Glutamatergic neuron (in vitro differentiated cells): ENCODE results near the gene NEK6. TPM values are rescaled to one million over a fixed set of nuclear protein-coding genes. Genes with fewer than 3 reads are reported as not detected.

Experiments used
- DNase-seq: peaks from one replicate; pipeline ENCODE4 v3.0.0; 2022
- H3K27ac Mint-ChIP-seq: one replicate; pipeline ENCODE4 v1.8.0; 2020; ENCODE audit warnings: mild to moderate bottlenecking, mixed read lengths, inconsistent platforms; ENCODE audit not compliant: unreplicated experiment
- H3K27me3 Mint-ChIP-seq: one replicate; pipeline ENCODE4 v1.8.0; 2020; ENCODE audit warnings: mild to moderate bottlenecking, moderate library complexity, mixed read lengths, inconsistent platforms; ENCODE audit not compliant: unreplicated experiment
- H3K36me3 Mint-ChIP-seq: one replicate; pipeline ENCODE4 v1.8.0; 2020; ENCODE audit warnings: mild to moderate bottlenecking, mixed read lengths, inconsistent platforms; ENCODE audit not compliant: unreplicated experiment
- H3K4me1 Mint-ChIP-seq: one replicate; pipeline ENCODE4 v1.8.0; 2020; ENCODE audit warnings: mild to moderate bottlenecking, low read depth, mixed read lengths, inconsistent platforms; ENCODE audit not compliant: unreplicated experiment
- H3K4me3 Mint-ChIP-seq: one replicate; pipeline ENCODE4 v1.8.0; 2020; ENCODE audit warnings: mild to moderate bottlenecking, mixed read lengths, inconsistent platforms; ENCODE audit not compliant: unreplicated experiment
- H3K9me3 Mint-ChIP-seq: one replicate; pipeline ENCODE4 v1.8.0; 2020; ENCODE audit warnings: mild to moderate bottlenecking, moderate library complexity, mixed read lengths, inconsistent platforms; ENCODE audit not compliant: unreplicated experiment
- total RNA-seq: library from RNA; stranded (reverse); fragmentation: NEBNext Ultra II Directional; extraction: Animal tissue kit (Norgen Biotek cat#: 25700); gene quantifications from one replicate; pipeline ENCODE4 v1.2.1, GENCODE V29; 2021; ENCODE audit not compliant: unreplicated experiment
- TF ChIP-seq, protein P1 (sequence below): fragments of 200-600 bp; sonication (generic); IDR thresholded peaks from one replicate; pipeline ENCODE4 v1.5.0; 2021; ENCODE audit not compliant: partially characterized antibody, unreplicated experiment

The NEK6 gene
- total RNA-seq, 1 donor from 2014 or later = 5.4 TPM

DNA sequence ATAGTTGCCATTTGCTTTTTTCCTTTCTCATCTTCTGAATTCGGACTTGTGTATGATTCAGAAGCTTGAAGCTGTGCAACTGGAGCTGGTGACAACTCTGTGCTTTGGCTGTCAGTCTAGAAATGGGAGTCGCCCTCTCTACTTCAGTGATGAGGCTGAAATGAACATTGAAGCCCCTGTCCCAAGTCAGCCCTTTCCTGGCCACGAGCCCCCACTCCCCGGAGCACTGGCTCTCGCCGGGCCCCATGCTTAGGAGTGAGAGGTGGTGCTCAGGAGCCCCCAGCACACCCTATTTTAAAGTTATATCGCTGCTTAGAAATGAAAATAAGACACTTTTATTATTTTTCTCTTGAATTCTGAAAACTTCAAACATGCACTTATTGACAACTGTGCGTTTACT lies 91.5 kb downstream of the NEK6 start:
- Mint-ChIP-seq H3K4me3 (no peak overlapping the region), H3K27ac (no peak overlapping the region), H3K27me3 (peaks cover 5% of the 10 kb centered on the region), H3K9me3 (peaks cover 16% of the 10 kb centered on the region), H3K36me3 (no peaks in the 10 kb centered on the region), H3K4me1 (peaks cover 34% of the 10 kb centered on the region)
- TF ChIP-seq, protein P1, sequence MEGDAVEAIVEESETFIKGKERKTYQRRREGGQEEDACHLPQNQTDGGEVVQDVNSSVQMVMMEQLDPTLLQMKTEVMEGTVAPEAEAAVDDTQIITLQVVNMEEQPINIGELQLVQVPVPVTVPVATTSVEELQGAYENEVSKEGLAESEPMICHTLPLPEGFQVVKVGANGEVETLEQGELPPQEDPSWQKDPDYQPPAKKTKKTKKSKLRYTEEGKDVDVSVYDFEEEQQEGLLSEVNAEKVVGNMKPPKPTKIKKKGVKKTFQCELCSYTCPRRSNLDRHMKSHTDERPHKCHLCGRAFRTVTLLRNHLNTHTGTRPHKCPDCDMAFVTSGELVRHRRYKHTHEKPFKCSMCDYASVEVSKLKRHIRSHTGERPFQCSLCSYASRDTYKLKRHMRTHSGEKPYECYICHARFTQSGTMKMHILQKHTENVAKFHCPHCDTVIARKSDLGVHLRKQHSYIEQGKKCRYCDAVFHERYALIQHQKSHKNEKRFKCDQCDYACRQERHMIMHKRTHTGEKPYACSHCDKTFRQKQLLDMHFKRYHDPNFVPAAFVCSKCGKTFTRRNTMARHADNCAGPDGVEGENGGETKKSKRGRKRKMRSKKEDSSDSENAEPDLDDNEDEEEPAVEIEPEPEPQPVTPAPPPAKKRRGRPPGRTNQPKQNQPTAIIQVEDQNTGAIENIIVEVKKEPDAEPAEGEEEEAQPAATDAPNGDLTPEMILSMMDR = no peak
- no peak for DNase-seq

DNA sequence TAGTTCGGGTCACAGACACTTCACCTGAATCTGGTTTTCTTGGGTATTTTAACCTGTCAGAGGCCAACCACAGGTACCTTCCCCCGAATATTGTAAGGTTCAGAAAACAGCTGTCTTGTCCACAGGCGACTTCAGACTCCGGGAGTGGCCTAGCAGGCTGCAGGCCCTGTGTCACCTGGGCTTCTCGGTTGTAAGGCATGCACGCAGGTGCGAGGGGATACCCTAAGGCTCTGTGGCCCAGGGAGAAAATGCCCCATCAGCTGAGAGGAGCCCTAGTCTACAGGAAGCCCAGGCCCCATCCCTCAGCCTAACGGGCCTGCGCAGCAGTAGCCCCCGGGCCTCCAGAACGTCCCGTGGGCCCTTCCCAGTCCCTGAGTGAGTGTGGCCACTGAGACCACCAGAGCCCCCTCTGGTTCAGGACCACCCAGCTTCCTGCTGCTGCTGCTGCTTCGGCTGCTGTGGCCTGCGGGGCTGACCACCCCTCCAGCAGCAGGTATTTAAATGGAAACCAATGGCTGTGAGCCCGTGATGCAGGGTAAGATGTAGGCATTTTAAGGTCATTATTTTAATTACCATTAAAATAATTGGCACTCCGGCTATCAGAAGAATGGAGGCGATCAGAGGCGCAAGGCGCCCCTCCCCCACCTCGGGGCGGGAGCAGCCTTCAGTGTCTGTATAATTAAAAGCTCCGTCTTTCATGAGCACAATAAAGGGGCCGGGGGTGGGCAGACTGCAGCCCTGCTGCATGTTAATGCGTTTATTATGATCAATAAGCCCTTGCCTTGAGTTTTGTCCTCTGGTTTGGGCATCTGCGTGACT lies 92.1 kb downstream of the NEK6 start:
- peaks cover 16% of the 10 kb centered on the region for H3K9me3 Mint-ChIP-seq
- peaks cover 37% of the 10 kb centered on the region for H3K4me1 Mint-ChIP-seq
- no peaks in the 10 kb centered on the region for H3K36me3 Mint-ChIP-seq
- TF ChIP-seq, protein P1 = no peak
- peaks cover 10% of the 10 kb centered on the region for H3K27me3 Mint-ChIP-seq
- H3K4me3 Mint-ChIP-seq = peak overlapping the region; percentile 37
- no peak for DNase-seq
- peak overlapping the region; percentile 75 for H3K27ac Mint-ChIP-seq

DNA sequence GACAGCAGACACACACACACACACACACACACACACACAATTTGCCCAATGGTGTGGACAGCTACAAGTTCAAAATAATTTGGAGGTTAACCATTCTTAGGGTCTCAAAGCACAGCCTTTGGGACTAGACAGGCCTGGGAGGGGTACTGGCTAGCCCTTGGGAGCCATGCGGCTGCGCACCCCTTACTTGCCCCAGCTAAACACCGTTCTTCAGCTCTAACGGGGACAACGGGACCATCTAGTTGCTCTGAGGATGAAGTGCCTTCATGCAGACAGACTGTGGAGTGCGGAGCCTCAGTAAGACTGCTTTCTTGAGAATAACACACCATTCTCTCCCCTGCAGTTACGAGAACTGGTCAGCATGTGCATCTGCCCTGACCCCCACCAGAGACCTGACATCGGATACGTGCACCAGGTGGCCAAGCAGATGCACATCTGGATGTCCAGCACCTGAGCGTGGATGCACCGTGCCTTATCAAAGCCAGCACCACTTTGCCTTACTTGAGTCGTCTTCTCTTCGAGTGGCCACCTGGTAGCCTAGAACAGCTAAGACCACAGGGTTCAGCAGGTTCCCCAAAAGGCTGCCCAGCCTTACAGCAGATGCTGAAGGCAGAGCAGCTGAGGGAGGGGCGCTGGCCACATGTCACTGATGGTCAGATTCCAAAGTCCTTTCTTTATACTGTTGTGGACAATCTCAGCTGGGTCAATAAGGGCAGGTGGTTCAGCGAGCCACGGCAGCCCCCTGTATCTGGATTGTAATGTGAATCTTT lies 92.9 kb downstream of the NEK6 start:
- TF ChIP-seq, protein P1 = no peak
- Mint-ChIP-seq H3K9me3 (peaks cover 12% of the 10 kb centered on the region), H3K4me1 (peaks cover 35% of the 10 kb centered on the region), H3K27me3 (peaks cover 10% of the 10 kb centered on the region), H3K4me3 (peak overlapping the region; percentile 37), H3K27ac (peak overlapping the region; percentile 75), H3K36me3 (no peaks in the 10 kb centered on the region)
- no peak for DNase-seq

DNA sequence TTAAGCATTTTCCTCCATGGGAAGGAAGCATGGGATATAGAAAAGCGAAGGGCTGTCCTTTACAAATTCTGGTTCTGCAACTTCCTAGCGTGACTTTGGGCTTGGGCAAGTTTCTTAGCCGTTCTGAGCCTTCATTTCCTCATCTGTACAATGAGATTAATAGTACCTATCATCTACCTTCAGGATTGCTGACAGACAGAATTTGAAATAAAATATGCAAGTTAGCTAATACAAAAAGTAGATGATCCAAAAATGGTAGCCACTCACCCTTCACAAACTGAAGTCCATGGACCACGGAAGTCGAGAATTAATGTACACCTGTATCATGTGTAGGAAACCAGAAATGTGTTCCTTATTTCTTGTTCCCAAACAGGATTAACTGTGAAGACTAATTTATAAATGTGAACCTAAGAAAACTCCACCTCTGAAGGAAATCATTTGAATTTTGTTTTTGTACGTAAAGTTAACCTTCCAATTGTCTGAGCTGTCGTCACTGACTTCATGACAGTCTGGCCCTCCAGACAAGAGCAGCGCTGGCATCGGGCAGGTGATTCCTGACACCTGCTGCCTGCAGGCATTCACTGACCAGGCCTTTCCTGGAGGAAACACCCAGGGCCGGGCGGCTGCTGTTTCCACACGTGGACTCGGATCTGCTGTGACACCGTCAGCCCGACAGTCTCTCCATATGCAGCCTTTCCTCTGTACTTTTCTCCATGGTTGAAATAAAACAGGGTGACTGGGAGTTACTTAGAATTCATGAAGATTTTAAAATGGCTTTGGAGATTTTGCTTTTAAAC lies 94.1 kb downstream of the NEK6 start:
- peaks cover 41% of the 10 kb centered on the region for H3K4me1 Mint-ChIP-seq
- H3K36me3 Mint-ChIP-seq = no peaks in the 10 kb centered on the region
- TF ChIP-seq, protein P1 = no peak
- DNase-seq = no peak
- no peak overlapping the region for H3K4me3 Mint-ChIP-seq
- peak overlapping the region; percentile 48 for H3K27ac Mint-ChIP-seq
- H3K9me3 Mint-ChIP-seq = peaks cover 12% of the 10 kb centered on the region
- peaks cover 11% of the 10 kb centered on the region for H3K27me3 Mint-ChIP-seq
